DLD1 (cell line): ENCODE results near the gene UNC5C.

Experiments
- in situ Hi-C: cut with HindIII; loops from 2 replicates; pipeline ENCODE4 v1.10.0; 2017; ENCODE audit warnings: low sequenced_read_pairs

The UNC5C gene

DNA sequence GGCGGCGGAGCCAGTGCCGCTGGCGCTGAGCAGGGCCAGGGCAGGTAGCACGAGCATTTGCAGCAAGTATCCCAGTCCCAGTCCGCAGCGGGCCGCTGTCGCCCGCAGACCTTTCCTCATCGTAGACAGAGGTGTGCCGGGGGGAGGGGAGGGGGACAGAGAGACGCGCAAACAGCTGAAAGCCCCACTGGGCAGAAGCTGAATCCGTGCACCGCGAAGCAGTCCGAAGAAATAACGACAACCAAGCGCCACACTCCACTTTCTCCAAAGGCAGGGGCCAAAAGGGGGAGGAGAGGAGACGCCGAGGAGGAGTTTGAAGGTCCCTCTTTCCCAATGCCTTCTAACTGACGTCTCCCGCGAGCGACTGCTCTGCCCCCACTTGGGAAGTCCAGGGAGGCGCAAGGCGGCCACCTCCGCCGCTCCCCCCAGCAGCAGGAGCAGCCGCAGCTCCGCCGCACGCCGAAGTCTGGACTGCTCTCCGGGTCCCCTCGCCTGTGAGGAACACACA is at the start of gene UNC5C:
UNC5C (minus strand) TSS at position 236 of the 508 bp plus-strand sequence.
- in situ Hi-C loops: no loop called here

DNA sequence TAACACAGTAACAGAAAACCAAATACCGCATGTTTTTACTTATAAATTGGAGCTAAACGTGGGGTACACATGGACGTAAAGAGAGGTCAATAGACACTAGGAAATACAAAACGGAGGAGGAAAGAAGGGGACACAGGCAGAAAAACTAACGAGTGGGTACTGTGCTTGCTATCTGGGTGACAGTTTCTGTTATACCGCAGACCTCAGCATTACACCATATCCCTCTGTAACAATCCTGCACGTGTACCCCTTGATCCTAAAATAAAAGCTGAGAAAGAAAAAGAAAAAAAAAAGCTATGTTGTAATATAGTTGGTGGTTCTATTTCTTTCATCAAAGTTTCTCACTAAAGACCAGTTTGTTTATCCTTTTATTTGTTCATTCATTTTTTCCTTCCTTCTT is 47.9 kb upstream of the UNC5C start:
- in situ Hi-C loops: no loop called here

DNA sequence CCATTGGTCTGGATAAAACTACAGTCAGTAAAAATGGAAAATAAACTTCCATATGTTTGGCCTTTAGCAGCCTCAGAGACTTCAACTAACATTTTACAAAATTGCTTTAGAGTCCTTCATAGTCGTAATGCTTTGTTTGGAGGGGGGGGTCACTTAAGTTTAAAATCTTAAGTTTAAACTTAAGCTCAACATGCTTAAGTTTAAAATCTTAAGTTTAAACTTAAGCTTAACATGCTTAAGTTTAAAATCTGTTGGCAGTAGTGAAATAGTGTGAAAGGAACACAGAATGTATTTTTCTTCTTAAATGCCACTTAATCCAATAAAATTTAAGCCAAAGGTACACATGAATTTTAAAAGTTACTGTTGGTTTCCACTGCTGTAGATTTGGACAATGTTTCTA is 45.9 kb upstream of the UNC5C start:
- in situ Hi-C loops: no loop called here

DNA sequence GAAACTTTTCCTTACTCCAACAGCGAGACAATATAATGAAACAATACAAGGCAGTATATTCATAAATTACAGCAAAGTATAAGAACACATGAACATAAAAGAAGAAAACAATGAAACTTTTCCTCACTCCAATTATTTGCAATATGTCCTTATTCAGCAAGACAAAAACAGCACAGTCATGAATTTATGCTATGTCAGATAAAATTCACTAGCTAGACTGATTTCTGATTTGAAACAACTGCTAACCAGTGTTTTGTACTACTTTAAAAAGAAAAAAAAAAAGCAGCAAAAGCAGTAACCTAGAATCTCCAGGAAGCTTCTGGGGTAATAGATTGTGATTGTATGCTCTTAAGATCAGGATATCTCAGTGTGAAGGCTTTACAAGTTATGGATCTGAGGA is 45.2 kb upstream of the UNC5C start:
- in situ Hi-C loops: no loop called here

DNA sequence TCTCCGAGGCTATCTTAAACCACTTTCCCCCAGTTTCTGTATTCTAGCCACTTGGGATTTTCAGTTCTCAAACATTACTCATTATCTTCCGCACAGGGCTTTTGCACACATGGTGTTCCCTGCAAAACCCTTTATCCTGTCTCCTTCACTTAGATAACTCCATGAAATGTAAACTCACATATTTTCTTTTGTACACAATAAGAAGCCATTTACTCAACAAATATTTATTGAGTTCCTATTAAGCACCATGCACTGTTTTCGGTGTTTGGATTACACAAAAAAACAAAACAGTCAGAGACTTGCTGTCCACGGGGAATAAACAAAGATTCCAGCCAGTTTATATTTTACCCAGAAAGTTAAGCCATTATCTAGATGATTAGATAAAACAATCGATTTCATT is 42.5 kb upstream of the UNC5C start:
- in situ Hi-C loops: no loop called here

DNA sequence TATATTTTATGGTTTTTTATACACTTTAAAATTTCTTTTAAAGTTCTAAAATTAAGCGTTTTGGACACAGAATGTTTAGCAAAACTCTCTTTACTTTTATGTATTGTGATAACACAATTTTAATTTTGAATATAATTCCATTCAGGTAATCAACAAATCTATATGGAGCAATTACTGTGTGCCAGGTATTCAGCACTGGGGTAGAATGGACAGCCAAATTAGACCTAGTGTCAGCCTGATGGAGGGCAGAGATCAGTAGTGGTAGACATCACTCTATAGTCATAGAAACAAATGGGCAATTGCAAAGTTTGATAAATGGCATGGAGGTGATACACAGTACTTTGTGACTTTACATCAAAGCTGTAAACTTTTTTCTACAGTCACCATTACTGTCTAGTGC is 41.8 kb upstream of the UNC5C start:
- in situ Hi-C loops: no loop called here

DNA sequence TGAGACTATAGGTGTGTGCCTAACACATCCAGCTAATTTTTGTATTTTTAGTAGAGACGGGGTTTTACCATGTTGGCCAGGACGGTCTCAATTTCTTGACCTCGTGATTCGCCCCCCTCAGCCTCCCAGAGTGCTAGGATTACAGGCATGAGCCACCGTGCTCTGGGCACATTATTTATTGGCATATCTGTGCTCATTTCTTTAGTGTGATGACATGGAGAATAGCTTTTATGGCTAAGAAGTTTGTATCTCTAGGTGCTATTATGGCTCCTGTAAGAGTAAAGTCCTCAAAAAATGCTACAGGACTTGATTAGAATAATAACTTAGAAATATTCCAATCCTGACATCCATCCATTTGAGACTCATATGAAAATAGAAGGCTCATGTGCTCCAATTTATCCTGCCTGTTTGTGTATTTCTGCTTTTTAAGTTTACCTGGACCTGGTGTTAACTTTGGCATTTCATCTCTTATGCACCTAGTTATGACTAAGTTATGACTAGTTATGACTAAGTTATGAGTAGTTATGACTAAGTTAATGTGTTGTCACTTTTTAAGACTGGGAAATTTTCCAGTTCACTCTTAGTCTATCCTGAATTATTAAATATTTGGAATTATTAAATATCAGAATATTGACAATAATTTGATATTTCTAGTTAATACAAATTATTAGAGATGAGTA is 36.4 kb upstream of the UNC5C start:
- in situ Hi-C loops: no loop called here

DNA sequence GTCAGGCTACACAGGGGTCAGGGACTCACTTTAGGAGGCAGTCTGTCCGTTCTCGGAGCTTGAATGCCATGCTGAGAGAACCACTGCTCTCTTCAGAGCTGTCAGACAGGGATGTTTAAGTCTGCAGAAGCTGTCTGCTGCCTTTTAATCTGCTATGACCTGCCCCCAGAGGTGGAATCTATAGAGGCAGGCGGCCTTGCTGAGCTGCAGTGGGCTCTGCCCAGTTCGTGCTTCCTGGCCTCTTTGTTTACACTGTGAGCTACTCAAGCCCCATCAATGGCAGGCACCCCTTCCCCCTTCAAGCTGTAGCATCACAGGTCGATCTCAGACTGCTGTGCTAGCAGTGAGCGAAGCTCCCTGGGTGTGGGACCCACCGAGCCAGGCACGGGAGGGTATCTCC is 31.5 kb upstream of the UNC5C start:
- in situ Hi-C loops: no loop called here

DNA sequence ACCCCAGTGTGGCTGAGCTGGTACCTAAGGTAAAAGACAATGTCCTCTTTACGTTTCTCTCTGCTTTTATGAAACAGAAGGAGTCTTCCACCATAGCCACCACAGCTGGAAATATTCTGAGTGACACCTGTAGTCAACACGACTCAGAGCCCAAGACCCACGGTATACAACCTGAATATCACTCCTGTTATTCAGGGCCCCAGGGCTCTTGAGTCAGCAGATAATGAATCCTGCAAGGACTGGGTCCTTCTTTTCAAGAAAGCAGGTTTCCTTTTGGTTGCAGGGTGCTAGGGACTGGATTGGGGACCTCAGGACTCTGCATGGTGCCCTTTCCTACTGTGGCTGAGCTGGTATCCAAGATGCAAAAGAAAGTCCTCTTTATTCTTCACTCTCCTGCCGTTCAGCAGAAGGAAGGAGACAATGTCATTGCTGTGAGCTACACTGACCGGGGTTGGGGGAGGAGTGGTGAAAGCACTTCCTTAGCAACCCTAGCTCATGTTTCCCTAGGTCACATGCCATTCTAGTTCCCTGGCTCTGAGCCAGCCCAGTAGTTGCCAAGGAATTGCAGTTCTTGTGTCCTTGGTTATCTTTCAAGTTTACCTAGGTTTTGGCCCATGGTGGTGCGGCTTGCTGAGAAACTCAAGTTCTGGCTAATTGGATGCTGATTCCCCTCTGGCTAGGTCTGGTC is 23.7 kb upstream of the UNC5C start:
- in situ Hi-C loops: no loop called here

DNA sequence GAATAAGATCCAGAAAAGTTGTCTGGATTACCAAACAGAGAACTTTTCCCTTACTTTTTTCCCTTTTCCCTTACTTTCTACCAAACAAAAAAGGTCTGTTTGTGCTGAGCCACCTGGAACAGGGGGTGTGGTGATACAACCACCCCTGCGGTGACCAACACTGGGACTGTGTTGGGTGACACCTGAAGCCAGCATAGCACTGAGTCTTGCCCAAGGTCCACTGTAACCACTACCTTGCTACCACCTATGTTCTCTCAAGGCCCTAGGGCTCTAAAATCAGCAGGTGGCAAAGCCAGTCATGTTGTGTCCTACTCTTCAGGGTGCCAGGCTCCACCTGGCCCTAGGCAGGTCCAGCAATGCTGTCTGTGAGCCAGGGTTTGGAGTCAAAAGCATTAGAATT is 22.8 kb upstream of the UNC5C start:
- in situ Hi-C loops: no loop called here

DNA sequence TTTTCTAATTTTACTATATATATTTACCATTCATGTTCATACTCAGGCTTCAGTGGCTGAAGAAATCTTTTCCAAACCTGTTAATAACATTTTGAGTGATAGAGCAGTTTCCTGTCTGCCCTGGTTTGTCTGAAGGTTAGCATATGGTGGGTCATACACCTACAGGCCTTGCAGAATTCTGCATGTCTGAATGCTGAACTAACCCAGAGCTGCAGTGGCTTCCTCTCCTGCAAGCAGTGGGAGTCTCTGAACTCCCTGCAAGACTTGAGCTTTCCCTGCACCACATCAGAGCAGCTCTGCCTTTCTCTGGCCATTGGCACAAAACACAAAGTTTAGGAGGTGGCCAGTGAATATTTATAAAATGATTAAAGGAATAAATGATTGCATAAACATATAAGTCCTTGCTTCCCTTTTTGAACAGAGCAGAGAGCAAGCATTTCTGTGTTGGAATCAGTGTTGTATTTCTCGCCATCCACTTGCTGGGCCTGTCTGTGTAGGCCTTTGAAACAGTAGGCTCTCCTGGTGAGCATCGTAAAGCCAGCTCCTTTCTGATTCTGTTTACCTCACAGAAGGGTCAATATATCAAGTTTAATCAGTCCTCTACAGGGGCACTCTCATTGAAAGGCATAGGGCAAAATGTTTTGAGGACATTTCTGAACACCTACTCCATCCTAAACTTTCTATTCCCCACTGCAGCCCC is 15.0 kb upstream of the UNC5C start:
- in situ Hi-C loops: no loop called here

DNA sequence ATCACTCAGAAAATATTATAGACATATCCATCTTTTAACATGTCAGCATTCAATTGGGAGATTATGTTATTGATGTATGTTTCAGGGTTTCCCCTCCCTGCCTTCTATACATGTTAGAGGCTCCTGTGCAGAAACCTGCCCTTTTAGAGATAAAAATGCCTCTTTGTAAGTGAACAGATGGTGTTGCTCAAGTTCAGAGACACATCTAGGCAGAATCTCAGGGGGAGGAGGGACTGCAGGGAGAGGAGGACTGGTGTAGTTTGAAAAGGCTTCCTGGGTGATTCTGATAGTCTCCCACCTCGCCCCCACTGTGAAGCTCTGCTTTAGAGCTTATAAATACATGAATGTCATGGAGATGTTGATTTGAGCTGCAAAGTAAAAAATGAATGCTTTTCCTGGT is 12.0 kb upstream of the UNC5C start:
- in situ Hi-C loops: no loop called here

DNA sequence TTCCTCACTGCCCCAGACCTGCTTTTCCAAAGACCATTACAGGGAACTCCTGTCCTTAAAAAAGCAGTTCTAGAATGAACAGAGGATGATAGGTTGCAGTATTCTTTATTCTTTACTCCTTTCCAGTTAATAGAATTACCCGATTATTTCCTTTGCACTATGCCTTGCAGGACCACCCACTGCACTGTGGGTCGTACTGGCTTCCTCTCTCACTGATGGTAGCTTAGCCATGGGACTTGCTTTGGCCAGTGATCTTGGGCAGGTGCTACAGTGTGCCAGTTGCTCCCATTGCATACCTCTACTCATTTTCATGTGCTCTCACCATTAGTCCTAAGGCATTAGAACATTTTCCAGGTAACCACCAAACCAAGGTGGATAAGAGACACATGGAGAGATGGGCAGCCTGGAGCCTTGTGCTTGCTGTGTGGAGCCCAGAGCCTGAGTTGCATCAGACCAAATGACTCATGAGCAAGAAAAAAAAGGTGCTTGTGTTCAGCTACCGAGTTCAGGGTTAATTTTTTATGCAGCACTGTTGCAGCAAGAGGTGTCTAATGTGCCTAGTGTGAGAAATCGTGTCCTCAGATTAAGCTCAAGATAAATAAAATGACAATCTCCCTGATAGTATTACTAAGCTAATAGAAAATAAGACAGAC is 7.6 kb upstream of the UNC5C start:
- in situ Hi-C loops: no loop called here

DNA sequence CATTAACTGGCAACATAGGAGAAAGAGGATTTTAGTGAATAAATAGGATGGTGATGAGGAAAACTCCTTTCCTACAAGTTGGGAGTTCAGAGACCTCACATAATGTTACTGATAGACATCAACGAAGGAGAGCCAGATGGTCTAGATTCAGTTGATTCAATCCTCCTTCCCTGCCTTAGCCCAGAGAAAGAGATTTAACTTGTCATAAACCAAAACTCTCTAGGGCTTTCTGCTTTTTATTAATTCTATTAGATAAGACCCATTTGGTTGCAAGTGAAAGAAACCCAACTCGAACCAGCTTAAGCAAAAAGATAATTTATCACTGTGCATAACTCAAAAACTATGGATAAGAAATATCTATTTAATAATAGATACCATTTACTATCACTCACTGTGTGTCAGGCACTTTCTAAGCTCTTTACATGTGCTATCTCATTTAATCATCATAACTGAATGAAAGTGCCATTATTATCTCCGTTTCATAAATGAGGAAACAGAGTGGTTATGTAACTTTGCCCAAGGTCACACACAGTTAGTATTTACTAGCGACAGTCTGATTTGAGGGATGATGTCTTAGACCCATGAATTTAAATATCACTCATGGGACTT is 4.3 kb upstream of the UNC5C start:
- in situ Hi-C loops: no loop called here

DNA sequence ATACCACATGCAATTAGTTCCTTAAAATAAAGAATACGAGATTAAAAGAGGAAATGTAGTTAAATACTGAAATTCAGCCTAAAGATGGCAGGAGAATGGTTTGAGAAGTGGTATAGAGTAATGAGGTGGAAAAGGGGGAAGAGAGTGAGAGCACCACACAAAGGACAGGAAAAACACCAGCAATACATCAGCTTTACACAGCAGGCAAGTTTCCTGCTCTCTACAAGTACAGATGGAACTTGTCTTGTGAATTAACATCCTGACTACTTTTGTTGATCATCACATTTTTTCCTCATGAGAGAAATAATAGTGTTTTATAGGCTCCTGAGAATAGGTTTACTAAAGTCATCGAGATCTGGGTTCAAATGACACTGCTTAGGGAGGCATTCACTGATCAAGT is 2.9 kb upstream of the UNC5C start:
- in situ Hi-C loops: no loop called here

DNA sequence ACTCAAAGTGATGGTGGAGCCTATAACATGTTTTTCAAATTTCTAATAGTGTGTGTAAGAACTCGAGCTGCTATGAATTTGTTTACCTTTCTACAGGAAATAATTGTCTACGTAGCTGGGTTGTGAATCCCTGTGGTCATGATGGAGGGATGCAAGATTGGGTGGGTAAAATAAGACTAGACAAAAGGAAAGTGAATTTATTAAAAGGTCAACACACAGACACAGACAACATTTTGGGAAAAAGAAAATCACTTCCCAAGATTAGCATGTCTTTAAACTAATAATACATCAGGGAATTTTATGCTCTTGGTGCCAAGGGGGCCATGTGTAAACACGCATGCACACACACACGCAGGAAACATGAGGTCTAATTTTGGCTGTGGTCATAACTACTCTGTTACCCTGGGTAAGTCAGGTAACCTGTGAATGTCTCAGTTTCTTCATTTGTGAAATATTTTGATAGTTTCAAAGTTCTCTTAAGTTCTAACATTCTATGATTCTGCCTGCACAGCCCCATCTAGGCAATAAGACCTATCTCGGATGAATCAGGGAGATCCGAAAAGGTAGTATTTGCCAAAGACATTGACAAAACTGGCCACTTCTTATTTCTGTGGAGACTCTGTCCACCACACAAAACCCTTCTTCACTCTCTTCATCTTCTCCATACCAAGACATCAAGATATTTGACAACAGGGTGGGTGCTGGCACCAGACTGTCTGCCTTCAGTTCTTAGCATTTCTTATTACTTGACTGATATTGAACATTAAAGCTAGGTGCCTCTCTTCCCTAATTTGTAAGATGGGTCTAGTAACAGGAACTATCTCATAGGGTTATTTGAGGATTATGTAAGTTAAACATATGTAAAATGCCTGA is 1.6 kb upstream of the UNC5C start:
- in situ Hi-C loops: no loop called here

DNA sequence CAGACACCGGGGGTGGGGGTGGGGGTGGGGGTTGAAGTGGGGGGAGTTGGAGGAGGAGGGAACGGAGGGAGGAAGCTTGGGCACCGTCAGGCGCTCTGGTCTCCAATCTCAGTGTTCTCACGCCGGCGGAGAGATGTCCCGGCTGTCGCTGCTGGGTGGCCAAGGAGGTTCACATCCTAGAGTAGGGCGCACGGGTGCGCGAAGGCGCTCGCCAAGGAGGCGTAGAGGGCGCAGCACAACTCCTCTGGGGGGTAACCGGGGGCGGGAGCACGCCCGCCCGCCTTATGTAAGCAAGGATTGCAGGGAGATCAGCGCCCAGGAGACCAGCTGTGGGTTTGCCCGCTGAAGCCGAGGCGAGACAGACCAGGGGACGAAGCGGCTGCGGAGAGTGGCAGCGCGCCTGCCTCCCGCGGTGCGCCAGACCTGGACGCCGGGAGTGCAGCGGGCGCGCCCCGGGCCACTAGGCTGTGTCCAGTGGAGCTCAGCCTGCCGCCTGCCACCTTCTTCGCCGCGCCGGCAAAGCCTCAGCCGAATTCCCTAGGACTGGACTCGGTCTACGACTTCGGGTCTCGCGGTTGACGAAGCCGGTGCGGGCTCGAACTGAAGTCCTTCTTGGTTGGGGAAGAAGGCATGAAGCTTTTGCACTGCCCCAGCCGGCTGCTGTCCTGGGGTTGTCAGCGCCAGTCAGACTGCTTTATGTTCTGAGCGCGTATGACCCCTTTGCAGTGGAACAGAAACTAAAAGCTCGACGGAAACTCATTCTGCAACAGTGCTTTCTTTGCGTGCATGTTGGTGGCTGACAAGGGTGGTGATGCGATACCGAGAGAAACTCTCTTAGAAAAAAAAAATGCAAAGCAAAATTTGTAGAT is 707 bp upstream of the UNC5C start:
- in situ Hi-C loops: no loop called here

DNA sequence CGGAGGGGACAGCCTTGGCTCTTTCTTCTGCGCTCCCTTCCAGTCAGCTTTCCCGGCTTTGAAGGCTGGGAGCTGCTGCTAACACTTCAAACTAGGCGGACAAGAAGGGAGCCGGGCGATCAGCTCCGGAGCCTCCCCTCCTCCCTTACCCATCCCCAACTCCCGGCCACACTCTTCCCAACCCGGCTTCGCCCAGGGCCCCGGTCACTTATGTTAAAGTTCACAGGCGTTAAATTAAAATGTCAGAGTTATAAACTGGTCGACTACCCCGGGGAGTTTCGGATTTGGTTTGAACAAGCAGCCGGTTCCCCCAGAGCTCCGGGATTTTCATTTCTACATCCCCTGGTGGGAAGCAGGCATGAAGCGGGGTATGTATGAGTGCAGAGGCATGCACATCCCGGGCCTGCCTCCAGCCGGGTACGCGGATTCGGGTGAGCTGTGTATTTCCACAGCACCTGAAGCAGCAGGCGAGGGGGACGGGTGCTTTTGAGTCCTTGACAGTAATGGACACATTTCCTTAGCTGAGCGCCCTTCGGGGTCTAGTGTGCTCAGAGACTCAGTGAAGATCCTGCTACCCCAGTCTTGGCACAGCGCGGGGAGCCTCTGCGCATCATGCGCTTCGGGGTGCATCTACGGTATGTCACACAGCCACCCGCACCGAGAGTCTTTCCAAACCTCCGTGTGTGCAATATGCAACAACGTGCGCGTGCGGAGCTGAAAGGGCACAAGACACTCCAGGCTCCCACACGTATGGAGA is 880 bp downstream of the UNC5C start:
- in situ Hi-C loops: no loop called here
